ENCODE data around the gene MICU2.

The MICU2 gene

GRCh38 chr13:21450936-21451335 is 153.0 kb downstream of the MICU2 start:
- no peak overlapping the region for H3K4me3 ChIP-seq
- H3K27ac ChIP-seq, result no peak overlapping the region

GRCh38 chr13:21446656-21447055 is 157.3 kb downstream of the MICU2 start:
- Histone ChIP-seq H3K4me3 (no peak overlapping the region), H3K27ac (no peak overlapping the region)

- no peak overlapping the region for H3K4me3 ChIP-seq
- no peak overlapping the region for H3K27ac ChIP-seq
These were observed 158.2 kb downstream of the MICU2 start for GRCh38 chr13:21445759-21446158.

GRCh38 chr13:21443171-21443570 is 160.8 kb downstream of the MICU2 start:
- Histone ChIP-seq H3K4me3 (no peak overlapping the region), H3K27ac (no peak overlapping the region)

Measured in skin epidermis (tissue), 12 donors.